Midbrain (tissue), 1 donor: ENCODE measurements around the gene CCDC6.
"Not testable (repeated sequence)": the region's sequence is repeated elsewhere in the genome, so short reads cannot be mapped to it uniquely, and the experiment has no call there.

Experiments
- DNase-seq: peaks from one replicate; lab custom pipeline; 2025; lab: John Stamatoyannopoulos, UW

CCDC6 gene

GRCh38 chr10:59880971-59881510 is 25.3 kb downstream of the CCDC6 start:
- DNase-seq = no peak

DNA sequence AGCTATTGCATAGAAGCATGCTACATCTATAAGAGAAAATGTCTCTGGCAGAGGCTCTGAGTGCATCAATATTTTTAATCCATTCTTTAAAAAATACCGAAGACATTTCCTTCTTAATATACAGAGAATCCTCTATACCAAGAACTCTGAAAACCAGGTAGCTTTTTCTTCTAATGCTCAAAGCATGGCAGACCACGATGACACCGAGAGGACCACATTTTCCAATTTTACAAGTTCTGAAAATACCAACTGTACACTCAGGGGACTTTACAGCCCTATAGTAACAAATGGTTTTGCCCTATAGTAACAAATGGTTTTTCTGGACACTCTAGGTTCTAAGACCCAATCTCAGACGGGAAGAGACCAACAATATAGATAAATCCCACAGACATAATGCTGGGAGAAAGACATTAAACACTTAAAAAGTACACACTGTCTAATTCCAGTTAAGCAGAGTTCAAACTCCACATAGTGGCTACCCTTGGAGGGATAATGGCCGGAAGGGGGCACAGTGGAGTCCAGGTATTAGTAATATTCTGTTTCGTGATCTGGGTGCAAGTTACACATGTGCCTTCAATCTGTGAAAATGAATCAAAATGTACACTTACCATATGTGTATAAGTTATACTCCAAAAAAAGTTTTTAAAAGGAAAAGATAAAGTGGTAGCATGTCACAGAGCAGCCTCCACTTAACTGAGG is 26.2 kb downstream of the CCDC6 start:
- no peak for DNase-seq

- DNase-seq = no peak
These were observed 26.9 kb downstream of the CCDC6 start for GRCh38 chr10:59879363-59879913.

- no peak for DNase-seq
These were observed 27.4 kb downstream of the CCDC6 start for GRCh38 chr10:59878915-59879314.

- DNase-seq = no peak
These were observed 28.1 kb downstream of the CCDC6 start for GRCh38 chr10:59878289-59878688.

DNA sequence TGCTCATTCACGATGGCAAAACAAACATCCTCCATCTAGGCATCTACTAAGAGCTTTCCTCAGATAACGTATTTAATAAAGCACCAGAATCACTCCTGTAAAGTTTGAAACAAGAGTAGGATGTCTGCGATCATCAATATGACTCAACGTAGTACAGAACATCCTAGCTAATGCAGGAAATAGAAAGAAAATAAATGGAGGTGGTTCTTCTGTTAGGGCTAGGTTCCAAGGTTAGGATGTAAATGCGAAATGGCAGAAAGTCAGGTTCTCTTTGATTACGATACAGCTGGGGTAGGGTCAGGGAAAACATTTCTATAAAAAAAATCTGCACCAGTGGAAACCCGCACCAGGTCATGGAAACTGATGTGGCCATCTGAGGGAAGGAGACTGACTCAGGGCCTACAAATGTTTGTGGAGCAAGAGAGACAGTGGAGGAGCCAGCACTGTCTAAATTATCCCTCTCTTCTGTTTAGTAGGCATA is 29.1 kb downstream of the CCDC6 start:
- no peak for DNase-seq

DNA sequence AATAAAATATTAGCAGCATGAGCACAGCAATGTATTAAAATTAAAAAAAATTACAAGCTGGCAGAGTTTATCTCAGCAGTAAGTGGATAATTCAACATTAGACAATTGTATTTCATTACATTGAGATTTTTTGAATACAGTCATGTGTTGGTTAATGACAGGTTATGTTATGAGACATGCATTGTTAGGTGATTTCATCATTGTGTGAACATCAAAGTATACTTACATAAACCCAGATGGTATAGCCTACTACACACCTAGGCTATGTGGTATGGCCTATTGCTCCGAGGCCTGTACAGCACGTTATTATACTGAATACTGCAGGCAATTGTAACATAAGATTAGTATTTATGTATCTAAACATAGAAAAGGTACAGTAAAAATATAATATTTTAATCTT is 29.7 kb downstream of the CCDC6 start:
- no peak for DNase-seq

- DNase-seq = not testable (repeated sequence)
These were observed 30.1 kb downstream of the CCDC6 start for GRCh38 chr10:59876208-59876607.

- DNase-seq = no peak
These were observed 32.5 kb downstream of the CCDC6 start for GRCh38 chr10:59873896-59874295.

DNA sequence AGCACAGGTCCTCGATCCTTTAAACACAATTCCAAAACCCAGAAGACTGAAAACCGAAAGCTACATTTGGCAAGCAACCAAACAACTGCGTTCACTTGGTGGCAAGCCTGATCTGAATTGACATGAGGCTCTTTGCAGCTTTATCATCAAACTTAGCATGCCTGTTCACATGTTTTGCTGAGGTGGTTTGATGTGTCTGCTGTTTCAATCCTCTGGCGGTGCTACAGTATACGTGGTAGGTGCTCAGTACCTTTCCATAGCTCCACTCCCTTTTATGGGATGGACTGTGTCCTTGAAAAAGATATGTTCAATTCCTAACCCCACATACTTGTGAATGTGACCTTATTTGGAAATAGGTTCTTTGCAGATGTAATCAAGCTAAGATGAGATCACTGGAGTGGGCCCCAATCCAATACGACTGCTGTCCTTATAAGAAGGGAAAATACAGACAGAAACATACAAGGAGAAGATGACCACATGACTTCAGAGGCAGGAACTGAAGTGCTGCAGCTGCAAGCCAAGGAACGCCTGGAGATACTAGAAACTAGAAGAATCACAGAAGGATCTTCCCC is 33.4 kb downstream of the CCDC6 start:
- DNase-seq = no peak

DNA sequence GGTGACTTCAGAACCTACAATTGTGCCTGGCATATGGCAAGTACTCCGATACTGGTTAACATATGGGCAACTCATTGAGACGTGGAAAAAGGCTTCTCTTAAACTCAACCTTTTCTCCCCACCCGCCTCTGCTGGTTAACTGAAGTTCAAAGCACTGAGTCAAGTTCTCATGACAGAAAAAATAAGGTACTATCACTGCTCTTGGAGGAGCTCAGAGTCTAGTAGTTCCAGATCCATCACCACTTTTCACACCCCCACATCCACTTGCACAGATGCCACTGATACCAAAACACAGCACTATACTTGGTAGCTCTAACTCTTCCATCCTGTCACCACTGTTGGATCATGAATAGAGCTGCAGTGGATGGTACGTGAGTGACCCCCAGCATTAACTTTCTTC is 36.2 kb downstream of the CCDC6 start:
- no peak for DNase-seq

- no peak for DNase-seq
These were observed 36.8 kb downstream of the CCDC6 start for GRCh38 chr10:59869594-59869940.

- DNase-seq = no peak
These were observed 37.4 kb downstream of the CCDC6 start for GRCh38 chr10:59868696-59869593.

GRCh38 chr10:59867590-59867989 is 38.8 kb downstream of the CCDC6 start:
- DNase-seq = no peak

DNA sequence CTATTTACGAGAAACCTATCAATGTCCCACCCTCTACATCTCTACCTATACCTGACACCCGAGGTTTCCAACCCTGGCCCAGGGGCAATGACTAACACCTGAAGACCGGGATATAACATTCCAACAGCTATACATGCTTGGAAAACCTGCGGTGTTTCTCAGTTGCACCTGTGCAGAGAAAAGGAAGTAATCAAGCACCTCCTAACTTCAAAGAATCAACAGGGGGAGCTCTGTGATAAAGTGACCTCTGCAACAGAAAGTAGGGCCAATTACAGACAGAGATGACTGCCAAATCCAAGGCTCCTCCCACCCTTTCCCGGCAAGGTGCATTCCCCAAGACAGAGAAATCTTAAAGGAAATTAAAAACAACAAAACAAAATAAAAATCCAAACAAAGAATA is 41.3 kb downstream of the CCDC6 start:
- peak; percentile 7 for DNase-seq

- no peak for DNase-seq
These were observed 42.0 kb downstream of the CCDC6 start for GRCh38 chr10:59864141-59864962.

GRCh38 chr10:59859570-59859969 is 46.8 kb downstream of the CCDC6 start:
- DNase-seq = no peak

- DNase-seq = no peak
These were observed 48.4 kb downstream of the CCDC6 start for GRCh38 chr10:59857921-59858320.

GRCh38 chr10:59857049-59857448 is 49.3 kb downstream of the CCDC6 start:
- no peak for DNase-seq

- no peak for DNase-seq
These were observed 50.3 kb downstream of the CCDC6 start for GRCh38 chr10:59856104-59856503.

- DNase-seq = no peak
These were observed 51.8 kb downstream of the CCDC6 start for GRCh38 chr10:59854571-59854970.
